Activated gamma-delta T cell treated with anti-CD3 and anti-CD28 coated beads, Interleukin-2, amount 50 U/mL, for 16 hours (primary cell): ENCODE results near the gene EXPH5.

Source experiments
- DNase-seq: peaks from one replicate; pipeline ENCODE4 v3.0.0-alpha.2; 2020; ENCODE audit warnings: low read depth

Gene EXPH5

GRCh38 chr11:108508653-108509593, 84.6 kb downstream of the EXPH5 start:
- DNase-seq: no peak

- DNase-seq: no peak
These were observed 92.2 kb downstream of the EXPH5 start for GRCh38 chr11:108501396-108501795.

- DNase-seq: no peak
These were observed 92.8 kb downstream of the EXPH5 start for GRCh38 chr11:108500721-108501120.

- DNase-seq: no peak
These were observed 93.4 kb downstream of the EXPH5 start for GRCh38 chr11:108500169-108500568.

GRCh38 chr11:108498816-108499408, 94.7 kb downstream of the EXPH5 start:
- no peak for DNase-seq

GRCh38 chr11:108498046-108498815, 95.3 kb downstream of the EXPH5 start, which contains the start of gene POGLUT3:
TSS of gene POGLUT3 (minus strand) at chr11:108498384. CDS start at chr11:108498366, 18 bp downstream.
- peak; percentile 6 for DNase-seq

GRCh38 chr11:108497317-108498045, 96.1 kb downstream of the EXPH5 start:
- DNase-seq: peak; percentile 46

GRCh38 chr11:108496643-108497256, 96.8 kb downstream of the EXPH5 start:
- no peak for DNase-seq

- DNase-seq: no peak
These were observed 98.2 kb downstream of the EXPH5 start for GRCh38 chr11:108495326-108495725.

- no peak for DNase-seq
These were observed 99.4 kb downstream of the EXPH5 start for GRCh38 chr11:108494182-108494581.

GRCh38 chr11:108491936-108492335, 101.6 kb downstream of the EXPH5 start:
- no peak for DNase-seq

- no peak for DNase-seq
These were observed 106.7 kb downstream of the EXPH5 start for GRCh38 chr11:108486828-108487227.

GRCh38 chr11:108486331-108486730, 107.2 kb downstream of the EXPH5 start:
- DNase-seq: no peak

- no peak for DNase-seq
These were observed 110.4 kb downstream of the EXPH5 start for GRCh38 chr11:108483163-108483562.

GRCh38 chr11:108474664-108475463, 118.7 kb downstream of the EXPH5 start:
- DNase-seq: no peak

- DNase-seq: no peak
These were observed 120.9 kb downstream of the EXPH5 start for GRCh38 chr11:108472681-108473080.

- no peak for DNase-seq
These were observed 125.1 kb downstream of the EXPH5 start for GRCh38 chr11:108468478-108468864.

GRCh38 chr11:108467091-108467823, 126.3 kb downstream of the EXPH5 start, which contains the start of gene C11orf65:
TSS of gene C11orf65 (minus strand) at chr11:108467529. CDS start at chr11:108461559, 5,970 bp downstream.
- peak; percentile 91 for DNase-seq

- no peak for DNase-seq
These were observed 127.2 kb downstream of the EXPH5 start for GRCh38 chr11:108466405-108466804.
